A549 treated with RU486 at 1 μM for 4 hours (cell line): Measurements from ENCODE around the gene GIGYF1. TPM values are rescaled to one million over a fixed set of nuclear protein-coding genes. Genes with fewer than 3 reads are reported as not detected.

Source experiments
- total RNA-seq: library from RNA; stranded (reverse); fragments of 200-300 nt; extraction: Qiagen RNA extraction; gene quantifications from 5 replicates; pipeline ENCODE4 v1.2.3, GENCODE V29; 2022; ENCODE audit warnings: low read depth

The GIGYF1 gene
- 13.1 to 21.3 TPM (median 18.9 TPM) in 5 replicates for total RNA-seq

GRCh38 chr7:100694098-100694745, at the start of gene GIGYF1:
TSS of gene GIGYF1 (minus strand) at chr7:100694250. CDS start at chr7:100688238, 6,012 bp downstream.

GRCh38 chr7:100720279-100720670, 26.2 kb upstream of the GIGYF1 start, which contains the start of gene EPO:
TSS of gene EPO (plus strand) at chr7:100720468. CDS start at chr7:100720981, 513 bp downstream.

GRCh38 chr7:100705753-100706671, 12.0 kb upstream of the GIGYF1 start, which contains the start of gene POP7:
TSS of gene POP7 (plus strand) at chr7:100706121. CDS start at chr7:100706831, 710 bp downstream.

GRCh38 chr7:100673302-100673941, 20.6 kb downstream of the GIGYF1 start, which contains the start of gene GNB2:
TSS of gene GNB2 (plus strand) at chr7:100673740. CDS start at chr7:100676266, 2,526 bp downstream.

GRCh38 chr7:100655908-100656674, 38.0 kb downstream of the GIGYF1 start, which contains the start of gene ACTL6B:
TSS of gene ACTL6B (minus strand) at chr7:100656448. CDS start at chr7:100656354, 94 bp downstream.

GRCh38 chr7:100641463-100641859, 52.6 kb downstream of the GIGYF1 start, which contains the start of gene TFR2:
TSS of gene TFR2 (minus strand) at chr7:100641552. CDS start at chr7:100641509, 43 bp downstream.

Other genes starting within 250 kb of the GIGYF1 start
- gene SPACDR, start 230.0 kb downstream of the GIGYF1 start, total RNA-seq = 0.21 to 0.98 TPM (median 0.66 TPM) in 5 replicates
- 27.2 to 39.5 TPM (median 29.3 TPM) in 5 replicates for gene TSC22D4, start 215.0 kb downstream of the GIGYF1 start, total RNA-seq
- gene NYAP1, start 210.3 kb downstream of the GIGYF1 start, total RNA-seq = 0.64 to 1.6 TPM (median 1.2 TPM) in 5 replicates
- gene AGFG2, start 155.0 kb downstream of the GIGYF1 start, total RNA-seq = 9.7 to 15.0 TPM (median 14.0 TPM) in 5 replicates
- gene SAP25, start 120.3 kb downstream of the GIGYF1 start, total RNA-seq = 0.42 to 0.76 TPM (median 0.55 TPM) in 3 of 5 replicates, not detected in the others
- 8.9 to 16.3 TPM (median 13.9 TPM) in 5 replicates for gene LRCH4, start 108.1 kb downstream of the GIGYF1 start, total RNA-seq
- 0.21 to 0.27 TPM (median 0.27 TPM) in 3 of 5 replicates, not detected in the others for gene FBXO24, start 107.9 kb downstream of the GIGYF1 start, total RNA-seq
- gene PCOLCE, start 91.9 kb downstream of the GIGYF1 start, total RNA-seq = 6.7 to 10.7 TPM (median 9.0 TPM) in 5 replicates
- 14.6 to 22.8 TPM (median 18.4 TPM) in 5 replicates for gene MOSPD3, start 81.7 kb downstream of the GIGYF1 start, total RNA-seq
- 2.0 to 3.3 TPM (median 3.0 TPM) in 5 replicates for gene TFR2, start 52.7 kb downstream of the GIGYF1 start, total RNA-seq
- not detected in 5 replicates for gene ACTL6B, start 37.8 kb downstream of the GIGYF1 start, total RNA-seq
- gene GNB2, start 20.5 kb downstream of the GIGYF1 start, total RNA-seq = 163 to 268 TPM (median 240 TPM) in 5 replicates
- gene POP7, start 11.9 kb upstream of the GIGYF1 start, total RNA-seq = 77.8 to 102 TPM (median 101 TPM) in 5 replicates
- gene EPO, start 26.2 kb upstream of the GIGYF1 start, total RNA-seq = 0.07 to 0.23 TPM in 2 of 5 replicates, not detected in the others
- not detected in 5 replicates for gene ZAN, start 39.3 kb upstream of the GIGYF1 start, total RNA-seq
- 36.4 to 45.6 TPM (median 43.7 TPM) in 5 replicates for gene EPHB4, start 133.3 kb upstream of the GIGYF1 start, total RNA-seq
- 11.0 to 15.9 TPM (median 13.4 TPM) in 5 replicates for gene SLC12A9, start 158.5 kb upstream of the GIGYF1 start, total RNA-seq
- 40.0 to 57.6 TPM (median 56.1 TPM) in 5 replicates for gene TRIP6, start 173.1 kb upstream of the GIGYF1 start, total RNA-seq
- 117 to 160 TPM (median 136 TPM) in 5 replicates for gene SRRT, start 180.9 kb upstream of the GIGYF1 start, total RNA-seq
- gene UFSP1, start 195.5 kb upstream of the GIGYF1 start, total RNA-seq = 3.5 to 7.4 TPM (median 5.7 TPM) in 5 replicates
- gene ACHE, start 201.6 kb upstream of the GIGYF1 start, total RNA-seq = 1.4 to 2.5 TPM (median 2.2 TPM) in 5 replicates